IMR-90 (cell line): Measurements from ENCODE around the gene VGLL1.

Experiments
- CEBPB ChIP-seq: IDR thresholded peaks from 2 replicates; pipeline ENCODE4 v1.6.1; 2012; ENCODE audit warnings: low read depth, low read length, improper control_type of control experiment
- FOS ChIP-seq: fragments of 150-350 bp; IDR thresholded peaks from 2 replicates; pipeline ENCODE4 v1.6.1; 2016; ENCODE audit warnings: low read depth, low read length
- MXI1 ChIP-seq: IDR thresholded peaks from 2 replicates; pipeline ENCODE4 v1.6.1; 2012; ENCODE audit warnings: low read depth, mild to moderate bottlenecking, low read length, moderate library complexity, borderline replicate concordance
- POLR2A ChIP-seq: IDR thresholded peaks from 2 replicates; pipeline ENCODE4 v1.6.1; 2012; ENCODE audit warnings: mild to moderate bottlenecking, low read depth, low read length
- RCOR1 ChIP-seq: IDR thresholded peaks from 2 replicates; pipeline ENCODE4 v1.6.1; 2012; ENCODE audit warnings: mild to moderate bottlenecking, low read length, improper control_type of control experiment; ENCODE audit not compliant: insufficient replicate concordance
- SMC3 ChIP-seq: fragments of 150-350 bp; IDR thresholded peaks from 2 replicates; pipeline ENCODE4 v1.6.1; 2016; ENCODE audit warnings: low read depth, mild to moderate bottlenecking, antibody characterized with exemption, low read length, moderate library complexity
- TF ChIP-seq, protein P1 (sequence below): conservative IDR thresholded peaks from 2 replicates; pipeline ENCODE4 v1.5.1; 2012; ENCODE audit warnings: mild to moderate bottlenecking, low read depth, low read length, improper control_type of control experiment
- TF ChIP-seq, protein P2 (sequence below): fragments of 150-350 bp; IDR thresholded peaks from 2 replicates; pipeline ENCODE4 v1.6.1; 2017; ENCODE audit warnings: mild to moderate bottlenecking, antibody characterized with exemption, low read length, low read depth
- TF ChIP-seq, protein P3 (sequence below): fragments of 150-350 bp; IDR thresholded peaks from 2 replicates; pipeline ENCODE4 v1.6.1; 2016; ENCODE audit warnings: low read depth, mild to moderate bottlenecking, low read length, moderate library complexity, borderline replicate concordance

DNA sequence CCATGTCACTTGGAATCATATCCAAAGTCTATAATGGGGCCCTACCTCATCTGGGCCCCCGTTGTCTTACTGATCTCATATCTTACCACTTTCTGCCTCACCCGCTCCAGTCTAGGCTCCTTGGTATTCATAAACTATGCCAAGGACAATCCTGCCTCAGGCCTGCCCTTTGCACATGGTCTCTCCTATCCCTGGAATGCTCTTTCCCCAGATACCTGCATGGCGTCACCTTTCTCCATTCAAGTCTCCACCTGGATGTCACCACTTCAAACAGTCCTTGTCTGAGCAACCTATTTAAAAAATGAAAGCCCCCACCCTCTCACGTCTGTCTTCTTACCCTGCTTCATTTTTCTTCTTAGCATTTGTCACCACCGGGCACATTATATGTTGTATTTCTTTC, 8.2 kb downstream of the VGLL1 start:
- TF ChIP-seq RCOR1, result no peak
- TF ChIP-seq, protein P1, sequence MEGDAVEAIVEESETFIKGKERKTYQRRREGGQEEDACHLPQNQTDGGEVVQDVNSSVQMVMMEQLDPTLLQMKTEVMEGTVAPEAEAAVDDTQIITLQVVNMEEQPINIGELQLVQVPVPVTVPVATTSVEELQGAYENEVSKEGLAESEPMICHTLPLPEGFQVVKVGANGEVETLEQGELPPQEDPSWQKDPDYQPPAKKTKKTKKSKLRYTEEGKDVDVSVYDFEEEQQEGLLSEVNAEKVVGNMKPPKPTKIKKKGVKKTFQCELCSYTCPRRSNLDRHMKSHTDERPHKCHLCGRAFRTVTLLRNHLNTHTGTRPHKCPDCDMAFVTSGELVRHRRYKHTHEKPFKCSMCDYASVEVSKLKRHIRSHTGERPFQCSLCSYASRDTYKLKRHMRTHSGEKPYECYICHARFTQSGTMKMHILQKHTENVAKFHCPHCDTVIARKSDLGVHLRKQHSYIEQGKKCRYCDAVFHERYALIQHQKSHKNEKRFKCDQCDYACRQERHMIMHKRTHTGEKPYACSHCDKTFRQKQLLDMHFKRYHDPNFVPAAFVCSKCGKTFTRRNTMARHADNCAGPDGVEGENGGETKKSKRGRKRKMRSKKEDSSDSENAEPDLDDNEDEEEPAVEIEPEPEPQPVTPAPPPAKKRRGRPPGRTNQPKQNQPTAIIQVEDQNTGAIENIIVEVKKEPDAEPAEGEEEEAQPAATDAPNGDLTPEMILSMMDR, result no peak
- no peak for TF ChIP-seq POLR2A
- no peak for TF ChIP-seq FOS
- TF ChIP-seq CEBPB, result no peak
- TF ChIP-seq, protein P2, sequence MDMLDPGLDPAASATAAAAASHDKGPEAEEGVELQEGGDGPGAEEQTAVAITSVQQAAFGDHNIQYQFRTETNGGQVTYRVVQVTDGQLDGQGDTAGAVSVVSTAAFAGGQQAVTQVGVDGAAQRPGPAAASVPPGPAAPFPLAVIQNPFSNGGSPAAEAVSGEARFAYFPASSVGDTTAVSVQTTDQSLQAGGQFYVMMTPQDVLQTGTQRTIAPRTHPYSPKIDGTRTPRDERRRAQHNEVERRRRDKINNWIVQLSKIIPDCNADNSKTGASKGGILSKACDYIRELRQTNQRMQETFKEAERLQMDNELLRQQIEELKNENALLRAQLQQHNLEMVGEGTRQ, result no peak
- TF ChIP-seq SMC3, result no peak
- TF ChIP-seq, protein P3, sequence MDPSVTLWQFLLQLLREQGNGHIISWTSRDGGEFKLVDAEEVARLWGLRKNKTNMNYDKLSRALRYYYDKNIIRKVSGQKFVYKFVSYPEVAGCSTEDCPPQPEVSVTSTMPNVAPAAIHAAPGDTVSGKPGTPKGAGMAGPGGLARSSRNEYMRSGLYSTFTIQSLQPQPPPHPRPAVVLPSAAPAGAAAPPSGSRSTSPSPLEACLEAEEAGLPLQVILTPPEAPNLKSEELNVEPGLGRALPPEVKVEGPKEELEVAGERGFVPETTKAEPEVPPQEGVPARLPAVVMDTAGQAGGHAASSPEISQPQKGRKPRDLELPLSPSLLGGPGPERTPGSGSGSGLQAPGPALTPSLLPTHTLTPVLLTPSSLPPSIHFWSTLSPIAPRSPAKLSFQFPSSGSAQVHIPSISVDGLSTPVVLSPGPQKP, result no peak
- no peak for TF ChIP-seq MXI1
